ENCODE data around the gene RAPGEF6.

DNA sequence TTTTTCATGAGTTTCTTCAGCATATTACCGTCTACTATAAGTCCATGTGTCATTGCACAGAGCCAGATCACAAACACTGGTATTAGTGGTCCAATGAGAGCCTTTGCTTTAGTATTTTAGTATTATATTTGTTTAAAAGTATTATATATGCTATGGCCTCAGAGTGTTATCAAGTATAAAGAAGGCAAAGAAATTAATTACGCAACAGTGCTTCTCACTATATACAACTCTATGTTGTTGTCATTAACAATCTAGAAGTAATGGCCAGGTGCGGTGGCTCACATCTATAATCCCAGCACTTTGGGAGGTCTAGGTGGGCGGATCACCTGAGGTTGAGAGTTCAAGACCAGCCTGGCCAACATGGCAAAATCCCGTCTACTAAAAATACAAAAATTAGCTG is 47.1 kb upstream of the RAPGEF6 start:
- no peak for TF ChIP-seq POLR2A (IDR thresholded peaks at IDR 0.05)
- TF ChIP-seq, protein P1, sequence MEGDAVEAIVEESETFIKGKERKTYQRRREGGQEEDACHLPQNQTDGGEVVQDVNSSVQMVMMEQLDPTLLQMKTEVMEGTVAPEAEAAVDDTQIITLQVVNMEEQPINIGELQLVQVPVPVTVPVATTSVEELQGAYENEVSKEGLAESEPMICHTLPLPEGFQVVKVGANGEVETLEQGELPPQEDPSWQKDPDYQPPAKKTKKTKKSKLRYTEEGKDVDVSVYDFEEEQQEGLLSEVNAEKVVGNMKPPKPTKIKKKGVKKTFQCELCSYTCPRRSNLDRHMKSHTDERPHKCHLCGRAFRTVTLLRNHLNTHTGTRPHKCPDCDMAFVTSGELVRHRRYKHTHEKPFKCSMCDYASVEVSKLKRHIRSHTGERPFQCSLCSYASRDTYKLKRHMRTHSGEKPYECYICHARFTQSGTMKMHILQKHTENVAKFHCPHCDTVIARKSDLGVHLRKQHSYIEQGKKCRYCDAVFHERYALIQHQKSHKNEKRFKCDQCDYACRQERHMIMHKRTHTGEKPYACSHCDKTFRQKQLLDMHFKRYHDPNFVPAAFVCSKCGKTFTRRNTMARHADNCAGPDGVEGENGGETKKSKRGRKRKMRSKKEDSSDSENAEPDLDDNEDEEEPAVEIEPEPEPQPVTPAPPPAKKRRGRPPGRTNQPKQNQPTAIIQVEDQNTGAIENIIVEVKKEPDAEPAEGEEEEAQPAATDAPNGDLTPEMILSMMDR (IDR thresholded peaks at IDR 0.05) = no peak
